Measurements from ENCODE around the gene SYK. TPM values are rescaled to one million over a fixed set of nuclear protein-coding genes. Genes with fewer than 3 reads are reported as not detected.

SYK gene
- total and polyA plus RNA-seq, 2 of the 13 experiments (the other 11 are each of a cell fraction or from before 2014, with no cell fraction given) = not detected

DNA sequence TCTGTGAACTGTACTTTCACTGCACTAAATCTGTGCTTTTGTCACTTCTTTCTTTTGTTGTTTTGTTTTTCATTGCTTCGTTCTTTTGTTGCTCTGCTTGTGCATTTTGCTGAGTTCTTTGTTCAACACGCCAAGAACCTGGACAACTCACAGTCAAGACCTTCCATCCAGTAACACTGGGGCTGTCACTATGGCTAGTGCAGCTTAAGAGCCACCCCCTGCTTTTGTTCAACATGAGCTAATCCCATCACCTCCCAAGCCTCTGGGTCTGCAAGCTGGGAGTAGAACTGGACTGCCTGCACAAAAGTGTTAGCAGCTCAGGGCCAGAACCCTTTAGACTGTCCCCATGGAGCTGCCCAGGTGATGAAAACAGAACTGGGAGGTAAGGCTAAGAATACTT lies 143.7 kb downstream of the SYK start (continued):
- TF ChIP-seq TAF1 (CRISPR knock-in tag; IDR thresholded peaks at IDR 0.05) (no peak), ZC3H4 (CRISPR knock-in tag; IDR thresholded peaks at IDR 0.05; ENCODE audit: borderline replicate concordance) (no peak), ZNF468 (CRISPR knock-in tag; IDR thresholded peaks at IDR 0.05) (no peak)

- H3K9me3 ChIP-seq (ENCODE audit: low read length) = no peaks in the 10 kb centered on the region
- H2AFZ ChIP-seq (ENCODE audit: low read length) = no peak overlapping the region
- ChIA-PET CTCF (ENCODE audit: low intra/inter-chr PET ratio, low total read pairs) (no interaction called here), POLR2A (no interaction called here)
- H3K9ac ChIP-seq (ENCODE audit: insufficient read depth, low read depth, low read length) = no peak overlapping the region
- no peaks in the 10 kb centered on the region for H3K79me2 ChIP-seq (ENCODE audit: insufficient read depth, low read length)
- no peak for FAIRE-seq
- no peak overlapping the region for H3K4me2 ChIP-seq (ENCODE audit: low read depth, low read length)
- in situ Hi-C loops (cut with HindIII; ENCODE audit: extremely low pct_ligation_motif_present, low pct_unique_long_range_greater_than_20kb) (no loop called here), intact Hi-C loops (cut with micrococcal nuclease; ENCODE audit: unreplicated experiment) (no loop called here)
- peaks cover 0 to 8% of the 10 kb centered on the region in 2 experiments; a peak in 3 of 5 replicates for H3K27me3 ChIP-seq (ENCODE audit: control insufficient read depth in 1 of 2, insufficient read depth in 2 of 2, low read length in 2 of 2)
- no TSS peak for BruUV-seq (replicated peaks)
- no peaks in the 10 kb centered on the region for H3K4me1 ChIP-seq (ENCODE audit: insufficient read depth, low read length)
- WGBS (ENCODE audit: low lambda C conversion rate) = 0% methylated on average over 2 of the region's 2 CpGs
- no peak for DNase-seq (ENCODE audit: low spot score)
- no peak for ATAC-seq
- no peaks in the 10 kb centered on the region for H4K20me1 ChIP-seq (ENCODE audit: insufficient read depth, low read length)
- no peak overlapping the region for H3K27ac ChIP-seq (ENCODE audit: extremely low read length, insufficient read depth, low read length)
- H3K36me3 ChIP-seq (replicated peaks in 1 of 2; ENCODE audit: control insufficient read depth in 1 of 2, insufficient read depth in 2 of 2, low read length in 2 of 2) = no peaks in the 10 kb centered on the region
- no peak overlapping the region for H3K4me3 ChIP-seq (replicated peaks in 1 of 3; ENCODE audit: insufficient read depth in 1 of 3, low read depth in 2 of 3, low read length in 3 of 3)
- TF ChIP-seq CHCHD3 (CRISPR knock-in tag; IDR thresholded peaks at IDR 0.05) (no peak), TEAD3 (CRISPR knock-in tag; optimal IDR thresholded peaks at IDR 0.05; ENCODE audit: borderline replicate concordance) (no peak), ZFP36 (IDR thresholded peaks at IDR 0.05; ENCODE audit: borderline replicate concordance, low read depth, low read length, partially characterized antibody) (no peak), ZNF75D (CRISPR knock-in tag; IDR thresholded peaks at IDR 0.05; ENCODE audit: borderline replicate concordance) (no peak), SIX1 (CRISPR knock-in tag; IDR thresholded peaks at IDR 0.05; ENCODE audit: borderline replicate concordance) (no peak), NCOA5 (CRISPR knock-in tag; IDR thresholded peaks at IDR 0.05) (no peak), GZF1 (CRISPR knock-in tag; IDR thresholded peaks at IDR 0.05) (no peak), SNAPC4 (CRISPR knock-in tag; IDR thresholded peaks at IDR 0.05) (no peak), ZNF550 (CRISPR knock-in tag; IDR thresholded peaks at IDR 0.05; ENCODE audit: borderline replicate concordance) (no peak), HMG20A (CRISPR knock-in tag; IDR thresholded peaks at IDR 0.05; ENCODE audit: borderline replicate concordance) (no peak), ZNF598 (CRISPR knock-in tag; IDR thresholded peaks at IDR 0.05; ENCODE audit: borderline replicate concordance) (no peak)
- TF ChIP-seq, protein P1, sequence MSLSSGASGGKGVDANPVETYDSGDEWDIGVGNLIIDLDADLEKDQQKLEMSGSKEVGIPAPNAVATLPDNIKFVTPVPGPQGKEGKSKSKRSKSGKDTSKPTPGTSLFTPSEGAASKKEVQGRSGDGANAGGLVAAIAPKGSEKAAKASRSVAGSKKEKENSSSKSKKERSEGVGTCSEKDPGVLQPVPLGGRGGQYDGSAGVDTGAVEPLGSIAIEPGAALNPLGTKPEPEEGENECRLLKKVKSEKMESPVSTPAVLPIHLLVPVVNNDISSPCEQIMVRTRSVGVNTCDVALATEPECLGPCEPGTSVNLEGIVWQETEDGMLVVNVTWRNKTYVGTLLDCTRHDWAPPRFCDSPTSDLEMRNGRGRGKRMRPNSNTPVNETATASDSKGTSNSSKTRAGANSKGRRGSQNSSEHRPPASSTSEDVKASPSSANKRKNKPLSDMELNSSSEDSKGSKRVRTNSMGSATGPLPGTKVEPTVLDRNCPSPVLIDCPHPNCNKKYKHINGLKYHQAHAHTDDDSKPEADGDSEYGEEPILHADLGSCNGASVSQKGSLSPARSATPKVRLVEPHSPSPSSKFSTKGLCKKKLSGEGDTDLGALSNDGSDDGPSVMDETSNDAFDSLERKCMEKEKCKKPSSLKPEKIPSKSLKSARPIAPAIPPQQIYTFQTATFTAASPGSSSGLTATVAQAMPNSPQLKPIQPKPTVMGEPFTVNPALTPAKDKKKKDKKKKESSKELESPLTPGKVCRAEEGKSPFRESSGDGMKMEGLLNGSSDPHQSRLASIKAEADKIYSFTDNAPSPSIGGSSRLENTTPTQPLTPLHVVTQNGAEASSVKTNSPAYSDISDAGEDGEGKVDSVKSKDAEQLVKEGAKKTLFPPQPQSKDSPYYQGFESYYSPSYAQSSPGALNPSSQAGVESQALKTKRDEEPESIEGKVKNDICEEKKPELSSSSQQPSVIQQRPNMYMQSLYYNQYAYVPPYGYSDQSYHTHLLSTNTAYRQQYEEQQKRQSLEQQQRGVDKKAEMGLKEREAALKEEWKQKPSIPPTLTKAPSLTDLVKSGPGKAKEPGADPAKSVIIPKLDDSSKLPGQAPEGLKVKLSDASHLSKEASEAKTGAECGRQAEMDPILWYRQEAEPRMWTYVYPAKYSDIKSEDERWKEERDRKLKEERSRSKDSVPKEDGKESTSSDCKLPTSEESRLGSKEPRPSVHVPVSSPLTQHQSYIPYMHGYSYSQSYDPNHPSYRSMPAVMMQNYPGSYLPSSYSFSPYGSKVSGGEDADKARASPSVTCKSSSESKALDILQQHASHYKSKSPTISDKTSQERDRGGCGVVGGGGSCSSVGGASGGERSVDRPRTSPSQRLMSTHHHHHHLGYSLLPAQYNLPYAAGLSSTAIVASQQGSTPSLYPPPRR (CRISPR knock-in tag; IDR thresholded peaks at IDR 0.05; ENCODE audit: borderline replicate concordance) = no peak
These were observed 145.4 kb downstream of the SYK start for GRCh38 chr9:90946982-90947381.
